ENCODE data around the gene C3orf52. TPM values are rescaled to one million over a fixed set of nuclear protein-coding genes. Genes with fewer than 3 reads are reported as not detected.

C3orf52 gene
- total RNA-seq, 1 experiment from 2014 or later: 14.3 TPM

GRCh38 chr3:112141293-112141692 lies 55.1 kb downstream of the C3orf52 start (continued):
- TF ChIP-seq E2F5 (CRISPR knock-in tag; IDR thresholded peaks at IDR 0.05) (no peak), GTF2I (CRISPR knock-in tag; conservative IDR thresholded peaks at IDR 0.05) (no peak), ZBTB43 (CRISPR knock-in tag; IDR thresholded peaks at IDR 0.05) (no peak), ZNF671 (CRISPR knock-in tag; IDR thresholded peaks at IDR 0.05) (no peak), NFE2L1 (CRISPR knock-in tag; IDR thresholded peaks at IDR 0.05) (no peak), TP53 (CRISPR knock-in tag; IDR thresholded peaks at IDR 0.05) (no peak), STAT6 (CRISPR knock-in tag; conservative IDR thresholded peaks at IDR 0.05; ENCODE audit: low read depth) (no peak), FOXJ3 (CRISPR knock-in tag; IDR thresholded peaks at IDR 0.05; ENCODE audit: borderline replicate concordance) (no peak)

GRCh38 chr3:112143251-112143650 lies 57.1 kb downstream of the C3orf52 start:
- Mint-ChIP-seq H3K27me3 (ENCODE audit: low read depth) (no peaks in the 10 kb centered on the region), H3K27ac (no peak overlapping the region), H3K4me1 (peaks cover 4% of the 10 kb centered on the region), H3K9me3 (peaks cover 51% of the 10 kb centered on the region), H3K4me3 (no peak overlapping the region), H3K36me3 (peaks cover 43% of the 10 kb centered on the region)
- DNase-seq (ENCODE audit: low spot score): no peak
- ChIA-PET POLR2A (no interaction called here), CTCF (no interaction called here)
- no peak for ATAC-seq
- TF ChIP-seq CTCF (IDR thresholded peaks at IDR 0.05) (no peak), HMGA2 (CRISPR knock-in tag; IDR thresholded peaks at IDR 0.05) (no peak), TEAD1 (CRISPR knock-in tag; IDR thresholded peaks at IDR 0.05) (no peak), MYBL2 (CRISPR knock-in tag; IDR thresholded peaks at IDR 0.05) (no peak), FOXP4 (CRISPR knock-in tag; IDR thresholded peaks at IDR 0.05) (no peak)

GRCh38 chr3:112143689-112144088 lies 57.5 kb downstream of the C3orf52 start:
- peaks cover under 1% of the 10 kb centered on the region for H3K4me1 Mint-ChIP-seq
- ATAC-seq (no peak), DNase-seq (ENCODE audit: low spot score) (no peak)
- H3K27ac Mint-ChIP-seq: no peak overlapping the region
- H3K4me3 Mint-ChIP-seq: no peak overlapping the region
- H3K9me3 Mint-ChIP-seq: peaks cover 53% of the 10 kb centered on the region
- POLR2A ChIA-PET: no interaction called here
- TF ChIP-seq OVOL2 (CRISPR knock-in tag; IDR thresholded peaks at IDR 0.05; ENCODE audit: borderline replicate concordance) (no peak), E2F1 (CRISPR knock-in tag; IDR thresholded peaks at IDR 0.05) (no peak), E2F5 (CRISPR knock-in tag; IDR thresholded peaks at IDR 0.05) (no peak), ZNF219 (CRISPR knock-in tag; IDR thresholded peaks at IDR 0.05; ENCODE audit: borderline replicate concordance) (no peak)
- H3K36me3 Mint-ChIP-seq: peaks cover 43% of the 10 kb centered on the region
- CTCF ChIA-PET: no interaction called here
- H3K27me3 Mint-ChIP-seq (ENCODE audit: low read depth): no peaks in the 10 kb centered on the region

All from WTC11 (cell line).